Endometrial microvascular endothelial cells (primary cell): ENCODE results near the gene THRA. TPM values are rescaled to one million over a fixed set of nuclear protein-coding genes. Genes with fewer than 3 reads are reported as not detected.

Experiments used
- in situ Hi-C: cut with HindIII; loops from 2 replicates; pipeline ENCODE4 v1.10.0; 2017; ENCODE audit warnings: low sequenced_read_pairs, low pct_unique_long_range_greater_than_20kb; ENCODE audit errors: inconsistent ontology term
- total RNA-seq: library from RNA; depleted of rRNA; stranded (reverse); fragments of >200 nt; gene quantifications from one replicate; pipeline ENCODE4 v1.2.3, GENCODE V29; 2015; ENCODE audit errors: inconsistent ontology term

Gene THRA
- total RNA-seq, result 17.8 TPM

- in situ Hi-C loops, result no loop called here
Measured at GRCh38 chr17:40062329-40063186, at the start of gene THRA. Gene THRA (plus strand): TSS chr17:40062965. CDS start chr17:40074489, 11,524 bp downstream.

GRCh38 chr17:40014375-40014980 is 48.3 kb upstream of the THRA start:
- in situ Hi-C loops, result no loop called here

- in situ Hi-C loops, result no loop called here
Measured at GRCh38 chr17:40015005-40015997, 47.5 kb upstream of the THRA start, which contains the start of gene CSF3. Gene CSF3 (plus strand): TSS chr17:40015440. CDS start chr17:40015475, 35 bp downstream.

- in situ Hi-C loops, result no loop called here
Measured at GRCh38 chr17:40015998-40016985, 46.5 kb upstream of the THRA start.

GRCh38 chr17:40017422-40018080 is 45.2 kb upstream of the THRA start:
- in situ Hi-C loops, result no loop called here

GRCh38 chr17:40018211-40019121 is 44.3 kb upstream of the THRA start:
- in situ Hi-C loops, result no loop called here

- in situ Hi-C loops, result no loop called here
Measured at GRCh38 chr17:40019140-40019991, 43.4 kb upstream of the THRA start.

- in situ Hi-C loops, result no loop called here
Measured at GRCh38 chr17:40020146-40020545, 42.6 kb upstream of the THRA start.

GRCh38 chr17:40021451-40021971 is 41.3 kb upstream of the THRA start:
- in situ Hi-C loops, result no loop called here

- in situ Hi-C loops, result no loop called here
Measured at GRCh38 chr17:40022497-40022896, 40.3 kb upstream of the THRA start.

- in situ Hi-C loops, result no loop called here
Measured at GRCh38 chr17:40022961-40023541, 39.7 kb upstream of the THRA start.

GRCh38 chr17:40023590-40024292 is 39.0 kb upstream of the THRA start:
- in situ Hi-C loops, result no loop called here

GRCh38 chr17:40024901-40025300 is 37.9 kb upstream of the THRA start:
- in situ Hi-C loops, result no loop called here

GRCh38 chr17:40025559-40025958 is 37.2 kb upstream of the THRA start:
- in situ Hi-C loops, result no loop called here
